DND-41 (cell line): ENCODE results near the gene PSENEN.
A peak's percentile ranks its signal among the peaks of the same experiment; 100 is the strongest.

Experiments
- ATAC-seq: fragments of 200-7000 bp; cut with Tn5 transposase; 3 replicates; pipeline ENCODE4 v1.9.1; 2021; ENCODE audit warnings: low read depth; ENCODE audit not compliant: insufficient read depth
- DNase-seq: peaks from one replicate; pipeline ENCODE4 v3.0.0-alpha.2; 2020
- H2AFZ ChIP-seq: 2 replicates; pipeline ENCODE4 v1.6.0; 2012; ENCODE audit warnings: low read depth, low read length
- H3K27ac ChIP-seq: 2 replicates; pipeline ENCODE4 v1.5.1; 2012; ENCODE audit warnings: low read length, inconsistent platforms
- H3K27me3 ChIP-seq: fragments of 200-600 bp; sonication (generic); 2 replicates; pipeline ENCODE4 v1.6.0; 2012; ENCODE audit warnings: low read length, mild to moderate bottlenecking, inconsistent platforms; ENCODE audit not compliant: insufficient read depth, poor library complexity
- H3K36me3 ChIP-seq: 2 replicates; pipeline ENCODE4 v1.5.1; 2012; ENCODE audit warnings: low read length, inconsistent platforms; ENCODE audit not compliant: insufficient read depth
- H3K4me1 ChIP-seq: 2 replicates; pipeline ENCODE4 v1.5.1; 2012; ENCODE audit warnings: mild to moderate bottlenecking, low read length; ENCODE audit not compliant: insufficient read depth
- H3K4me2 ChIP-seq: 2 replicates; pipeline ENCODE4 v1.6.0; 2012; ENCODE audit warnings: mild to moderate bottlenecking, moderate library complexity, low read length, inconsistent platforms; ENCODE audit not compliant: insufficient read depth
- H3K4me3 ChIP-seq, 2 experiments: fragments of 200-600 bp in 1 of 2; shearing (Covaris generic) in 1 of 2; 2 replicates each; pipeline ENCODE4 v1.5.1; 2012 to 2016; ENCODE audit warnings: inconsistent platforms in 2 of 2, low read length in 2 of 2, mild to moderate bottlenecking in 2 of 2, low read depth in 1 of 2, moderate library complexity in 1 of 2
- H3K79me2 ChIP-seq: 2 replicates; pipeline ENCODE4 v1.6.0; 2012; ENCODE audit warnings: low read length, inconsistent platforms; ENCODE audit not compliant: insufficient read depth
- H3K9ac ChIP-seq: 2 replicates; pipeline ENCODE4 v1.6.0; 2012; ENCODE audit warnings: low read depth, mild to moderate bottlenecking, inconsistent platforms, low read length, moderate library complexity
- H3K9me3 ChIP-seq: 2 replicates; pipeline ENCODE4 v1.5.1; 2012; ENCODE audit warnings: low read length, moderate library complexity, mild to moderate bottlenecking, inconsistent platforms; ENCODE audit not compliant: insufficient read depth, severe bottlenecking
- H4K20me1 ChIP-seq: 2 replicates; pipeline ENCODE4 v1.6.0; 2012; ENCODE audit warnings: low read length; ENCODE audit not compliant: insufficient read depth
- CTCF ChIP-seq: IDR thresholded peaks from 2 replicates; pipeline ENCODE4 v1.5.1; 2012; ENCODE audit warnings: borderline replicate concordance, low read length, moderate library complexity, mild to moderate bottlenecking; ENCODE audit not compliant: poor library complexity, severe bottlenecking; ENCODE audit errors: extremely low read depth
- EZH2 ChIP-seq: IDR thresholded peaks from 3 replicates; pipeline ENCODE4 v1.6.1; 2012; ENCODE audit warnings: borderline replicate concordance, low read depth, mild to moderate bottlenecking, moderate library complexity, low read length, inconsistent platforms; ENCODE audit not compliant: severe bottlenecking

PSENEN gene

GRCh38 chr19:35738021-35738886 lies 7.2 kb upstream of the PSENEN start:
- TF ChIP-seq EZH2 (no peak), CTCF (no peak)
- H3K9me3 ChIP-seq = no peaks in the 10 kb centered on the region
- H3K9ac ChIP-seq = no peak overlapping the region
- ATAC-seq (no peak), DNase-seq (no peak)
- no peaks in the 10 kb centered on the region for H3K27me3 ChIP-seq
- peaks cover 36% of the 10 kb centered on the region for H3K4me1 ChIP-seq
- no peak overlapping the region for H3K4me3 ChIP-seq
- no peak overlapping the region for H2AFZ ChIP-seq
- H3K27ac ChIP-seq = no peak overlapping the region
- H4K20me1 ChIP-seq = peaks cover 19% of the 10 kb centered on the region; the same call in 1 of the 2 replicates
- H3K79me2 ChIP-seq = no peaks in the 10 kb centered on the region
- peaks cover 64% of the 10 kb centered on the region for H3K36me3 ChIP-seq
- H3K4me2 ChIP-seq = no peak overlapping the region

- Histone ChIP-seq H3K4me2 (no peak overlapping the region), H3K27ac (no peak overlapping the region), H3K79me2 (0 out of 2 replicates have a peak, but pooled peaks cover 3% of the 10 kb centered on the region), H3K27me3 (no peaks in the 10 kb centered on the region), H4K20me1 (peaks cover 13% of the 10 kb centered on the region; the same call in 1 of the 2 replicates), H3K4me1 (peaks cover 39% of the 10 kb centered on the region), H3K9me3 (no peaks in the 10 kb centered on the region), H2AFZ (no peak overlapping the region), H3K36me3 (peaks cover 60% of the 10 kb centered on the region), H3K9ac (no peak overlapping the region), H3K4me3 (no peak overlapping the region)
- no peak for TF ChIP-seq EZH2
- no peak for TF ChIP-seq CTCF
- no peak for ATAC-seq
- DNase-seq = no peak
These were observed 6.6 kb upstream of the PSENEN start for GRCh38 chr19:35738887-35739229.

- H2AFZ ChIP-seq = no peak overlapping the region
- DNase-seq (no peak), ATAC-seq (no peak)
- H3K27me3 ChIP-seq = no peaks in the 10 kb centered on the region
- H3K27ac ChIP-seq = peak overlapping the region; percentile 64
- H3K4me1 ChIP-seq = peaks cover 46% of the 10 kb centered on the region
- H3K79me2 ChIP-seq = peaks cover 9% of the 10 kb centered on the region; the same call in 1 of the 2 replicates
- peak overlapping the region; percentile 99 for H3K4me2 ChIP-seq
- peaks cover 57% of the 10 kb centered on the region for H3K36me3 ChIP-seq
- no peaks in the 10 kb centered on the region for H3K9me3 ChIP-seq
- peak overlapping the region; percentile 77 to 88; a peak in 3 of 4 replicates for H3K4me3 ChIP-seq
- H3K9ac ChIP-seq = peak overlapping the region; percentile 68
- 0 out of 2 replicates have a peak, but pooled peaks cover 6% of the 10 kb centered on the region for H4K20me1 ChIP-seq
- no peak for TF ChIP-seq EZH2
- no peak for TF ChIP-seq CTCF
These were observed 6.0 kb upstream of the PSENEN start for GRCh38 chr19:35739275-35740107.
